HCT116 (cell line): ENCODE data around the gene CAB39. TPM values are rescaled to one million over a fixed set of nuclear protein-coding genes. Genes with fewer than 3 reads are reported as not detected.

Experiments used
- ATAC-seq: fragments of 200-7000 bp; cut with Tn5 transposase; 2 replicates; pipeline ENCODE4 v1.9.1; 2020; ENCODE audit warnings: mild to moderate bottlenecking, moderate library complexity
- BruUV-seq: library from RNA; stranded (reverse); fragments of 400-500 nt; replicated peaks from 2 replicates; lab custom pipeline; 2021; lab: Mats Ljungman, UMichigan
- CTCF ChIA-PET: fragments of 300-600 bp; sonication (Branson Sonifier 250); formaldehyde crosslinking; loops from one replicate; lab custom pipeline; 2021; ENCODE audit warnings: antibody characterized with exemption; lab: Charles Lee
- POLR2A ChIA-PET: fragments of 300-600, 350-600 bp; sonication (Branson Sonifier 250); formaldehyde crosslinking; loops from one replicate; lab custom pipeline; 2021; ENCODE audit warnings: antibody characterized with exemption; lab: Charles Lee
- RAD21 ChIA-PET, 2 experiments: fragments of 300-600 bp; sonication (Branson Sonifier 250); formaldehyde crosslinking; loops; one replicate each; lab custom pipeline; 2023; ENCODE audit warnings: low total read pairs in 2 of 2; ENCODE audit not compliant: uncharacterized antibody in 2 of 2, unreplicated experiment in 2 of 2, low non-redundant PET in 1 of 2; lab: Charles Lee
- DNase-seq: peaks from one replicate; pipeline ENCODE4 v3.0.0-alpha.2; 2010; ENCODE audit warnings: low read depth, low spot score
- H2AFZ ChIP-seq: fragments of 200-600 bp; shearing (Covaris generic), sonication (generic); 2 replicates; pipeline ENCODE4 v1.6.1; 2017; ENCODE audit warnings: low read depth, mixed run types, mixed read lengths, antibody characterized with exemption, low read length; ENCODE audit not compliant: poor library complexity, severe bottlenecking
- H3K27ac ChIP-seq: 2 replicates; pipeline ENCODE4 v1.5.1; 2012; ENCODE audit warnings: low read depth, low read length
- H3K27me3 ChIP-seq: fragments of 200-600 bp; sonication (generic); 2 replicates; pipeline ENCODE4 v1.6.1; 2016; ENCODE audit warnings: mixed run types, low read length, mixed read lengths; ENCODE audit not compliant: insufficient read depth
- H3K36me3 ChIP-seq, 2 experiments: fragments of 200-500 bp in 1 of 2; fragments of 200-600 bp in 1 of 2; sonication (Bioruptor generic) in 1 of 2; sonication (generic) in 1 of 2; 2 replicates each; pipeline versions ENCODE4 v1.5.1 to v1.6.1; 2014 to 2016; ENCODE audit warnings: low read length in 2 of 2, inconsistent platforms in 1 of 2, mixed read lengths in 1 of 2, mixed run types in 1 of 2; ENCODE audit not compliant: insufficient read depth in 2 of 2, control insufficient read depth in 1 of 2
- H3K4me1 ChIP-seq, 2 experiments: fragments of 200-600 bp in 1 of 2; sonication (generic) in 1 of 2; 2 replicates each; pipeline versions ENCODE4 v1.5.1 to v1.6.1; 2012 to 2017; ENCODE audit warnings: low read length in 2 of 2, inconsistent platforms in 1 of 2, mild to moderate bottlenecking in 1 of 2, mixed read lengths in 1 of 2, mixed run types in 1 of 2, moderate library complexity in 1 of 2; ENCODE audit not compliant: insufficient read depth in 2 of 2, control insufficient read depth in 1 of 2
- H3K4me2 ChIP-seq: fragments of 200-600 bp; sonication (generic); 2 replicates; pipeline ENCODE4 v1.6.1; 2017; ENCODE audit warnings: mixed run types, low read length, mixed read lengths
- H3K4me3 ChIP-seq, 2 experiments: fragments of 200-600 bp in 1 of 2; sonication (generic) in 1 of 2; replicated peaks in 1 of 2; 2 replicates each; pipeline ENCODE4 v1.5.1; 2011 to 2016; ENCODE audit warnings: low read length in 2 of 2, control low read depth in 1 of 2, low read depth in 1 of 2, mild to moderate bottlenecking in 1 of 2, mixed read lengths in 1 of 2, mixed run types in 1 of 2
- H3K79me2 ChIP-seq: fragments of 200-600 bp; sonication (generic); 2 replicates; pipeline ENCODE4 v1.6.1; 2017; ENCODE audit warnings: mild to moderate bottlenecking, mixed run types, low read length, moderate library complexity, mixed read lengths; ENCODE audit not compliant: insufficient read depth
- H3K9ac ChIP-seq: fragments of 200-600 bp; sonication (generic); 2 replicates; pipeline ENCODE4 v1.6.1; 2016; ENCODE audit warnings: low read length, mixed read lengths
- H3K9me2 ChIP-seq: fragments of 200-600 bp; sonication (generic), shearing (Covaris generic); 2 replicates; pipeline ENCODE4 v1.6.1; 2017; ENCODE audit warnings: mixed run types, mild to moderate bottlenecking, moderate library complexity; ENCODE audit not compliant: insufficient read depth
- H3K9me3 ChIP-seq, 2 experiments: fragments of 200-500 bp in 1 of 2; fragments of 200-600 bp in 1 of 2; sonication (Bioruptor generic) in 1 of 2; sonication (generic) in 1 of 2; 2 replicates each; pipeline ENCODE4 v1.6.1; 2014 to 2017; ENCODE audit warnings: low read length in 2 of 2, mixed read lengths in 2 of 2, inconsistent platforms in 1 of 2, low read depth in 1 of 2, mild to moderate bottlenecking in 1 of 2, mixed run types in 1 of 2, moderate library complexity in 1 of 2; ENCODE audit not compliant: control insufficient read depth in 1 of 2, insufficient read depth in 1 of 2
- H4K20me1 ChIP-seq: fragments of 200-600 bp; sonication (generic), shearing (Covaris generic); 2 replicates; pipeline ENCODE4 v1.6.1; 2017; ENCODE audit warnings: mixed run types, mild to moderate bottlenecking, moderate library complexity; ENCODE audit not compliant: insufficient read depth
- CBX3 ChIP-seq: IDR thresholded peaks from 2 replicates; pipeline ENCODE4 v1.6.1; 2012; ENCODE audit warnings: low read depth
- CEBPB ChIP-seq: IDR thresholded peaks from 2 replicates; pipeline ENCODE4 v1.6.1; 2012; ENCODE audit warnings: low read depth
- FOSL1 ChIP-seq: IDR thresholded peaks from 2 replicates; pipeline ENCODE4 v1.6.1; 2012; ENCODE audit warnings: low read depth
- JUND ChIP-seq: IDR thresholded peaks from 2 replicates; pipeline ENCODE4 v1.6.1; 2012
- POLR2A ChIP-seq: IDR thresholded peaks from 2 replicates; pipeline ENCODE4 v1.7.0; 2011; ENCODE audit warnings: borderline replicate concordance; ENCODE audit not compliant: insufficient read depth, insufficient read length; ENCODE audit errors: extremely low read depth
- POLR2AphosphoS5 ChIP-seq: IDR thresholded peaks from 2 replicates; pipeline ENCODE4 v1.6.1; 2011; ENCODE audit warnings: mild to moderate bottlenecking, low read depth, low read length, moderate library complexity
- SIN3A ChIP-seq: IDR thresholded peaks from 2 replicates; pipeline ENCODE4 v1.6.1; 2012; ENCODE audit warnings: low read depth
- SRF ChIP-seq: IDR thresholded peaks from 2 replicates; pipeline ENCODE4 v1.6.1; 2012; ENCODE audit warnings: low read depth
- ZBTB33 ChIP-seq: IDR thresholded peaks from 2 replicates; pipeline ENCODE4 v1.6.1; 2011; ENCODE audit warnings: mild to moderate bottlenecking, low read length, moderate library complexity; ENCODE audit not compliant: insufficient replicate concordance; ENCODE audit errors: extremely low read depth
- ZNF274 ChIP-seq: fragments of 200-500 bp; sonication (Bioruptor generic); IDR thresholded peaks from 2 replicates; pipeline ENCODE4 v1.6.1; 2014; ENCODE audit warnings: mild to moderate bottlenecking, low read depth, low read length, inconsistent platforms
- intact Hi-C: fragments of 100-400 bp; cut with micrococcal nuclease; formaldehyde crosslinking; loops from 2 replicates; pipeline ENCODE4 v1.10.0; 2022
- total RNA-seq: library from RNA; stranded (reverse); gene quantifications from one replicate; pipeline ENCODE4 v1.2.1, GENCODE V29; 2021; ENCODE audit not compliant: unreplicated experiment
- TF ChIP-seq, protein P1 (sequence below), 3 experiments: fragments of 200-600 bp in 1 of 3; sonication (generic) in 1 of 3; IDR thresholded peaks in 2 of 3; conservative IDR thresholded peaks in 1 of 3; 2 replicates each; pipeline ENCODE4 v1.5.1; 2012 to 2017; ENCODE audit warnings: low read depth in 2 of 3, low read length in 2 of 3, antibody characterized with exemption in 1 of 3, borderline replicate concordance in 1 of 3, control low read depth in 1 of 3, mild to moderate bottlenecking in 1 of 3, mixed read lengths in 1 of 3, mixed run types in 1 of 3, moderate library complexity in 1 of 3; ENCODE audit not compliant: insufficient read depth in 1 of 3
- TF ChIP-seq, protein P2 (sequence below): IDR thresholded peaks from 2 replicates; pipeline ENCODE4 v1.6.1; 2012
- TF ChIP-seq, protein P3 (sequence below): IDR thresholded peaks from 2 replicates; pipeline ENCODE4 v1.6.1; 2012

CAB39 gene
- total RNA-seq, 1 experiment from 2014 or later: 63.6 TPM

GRCh38 chr2:230714136-230714480 lies 1.5 kb downstream of the CAB39 start:
- intact Hi-C loops: loop anchor here (5.0 to 10.0 kb wide), 2 partner anchors 99 to 392 kb away; no protein-coding TSS in a partner anchor
- Histone ChIP-seq H3K9ac (peak overlapping the region; percentile 82), H2AFZ (no peak overlapping the region), H3K79me2 (peaks cover 63% of the 10 kb centered on the region), H3K4me1 (peaks cover 15 to 28% of the 10 kb centered on the region in 2 experiments; a peak in 3 of 4 replicates), H3K4me3 (peak overlapping the region; percentile 68 to 85), H3K27ac (peak overlapping the region; percentile 77), H3K9me3 (no peaks in the 10 kb centered on the region), H3K4me2 (peak overlapping the region; percentile 93), H4K20me1 (peaks cover 9% of the 10 kb centered on the region; the same call in 1 of the 2 replicates), H3K9me2 (no peaks in the 10 kb centered on the region), H3K27me3 (no peaks in the 10 kb centered on the region), H3K36me3 (peaks cover 0 to 2% of the 10 kb centered on the region in 2 experiments; a peak in 1 of 4 replicates)
- ChIA-PET RAD21 (no interaction called here), CTCF (interaction anchor here (1.5 to 2.1 kb wide), 2 partner anchors 48 to 84 kb away, joined by 5 to 8 read pairs; no protein-coding TSS in a partner anchor), POLR2A (interaction anchor here (0.9 kb wide), 1 partner anchor 9 kb away, joined by 3 read pairs; no protein-coding TSS in a partner anchor)
- TF ChIP-seq CBX3 (no peak), ZBTB33 (no peak), FOSL1 (no peak), JUND (0 out of 2 replicates have a peak, but pooled peaks have one; percentile 31), POLR2A (no peak), SRF (no peak), CEBPB (no peak), SIN3A (peak; percentile 33; the same call in 1 of the 2 replicates), POLR2AphosphoS5 (no peak), ZNF274 (no peak)
- TF ChIP-seq, protein P1, sequence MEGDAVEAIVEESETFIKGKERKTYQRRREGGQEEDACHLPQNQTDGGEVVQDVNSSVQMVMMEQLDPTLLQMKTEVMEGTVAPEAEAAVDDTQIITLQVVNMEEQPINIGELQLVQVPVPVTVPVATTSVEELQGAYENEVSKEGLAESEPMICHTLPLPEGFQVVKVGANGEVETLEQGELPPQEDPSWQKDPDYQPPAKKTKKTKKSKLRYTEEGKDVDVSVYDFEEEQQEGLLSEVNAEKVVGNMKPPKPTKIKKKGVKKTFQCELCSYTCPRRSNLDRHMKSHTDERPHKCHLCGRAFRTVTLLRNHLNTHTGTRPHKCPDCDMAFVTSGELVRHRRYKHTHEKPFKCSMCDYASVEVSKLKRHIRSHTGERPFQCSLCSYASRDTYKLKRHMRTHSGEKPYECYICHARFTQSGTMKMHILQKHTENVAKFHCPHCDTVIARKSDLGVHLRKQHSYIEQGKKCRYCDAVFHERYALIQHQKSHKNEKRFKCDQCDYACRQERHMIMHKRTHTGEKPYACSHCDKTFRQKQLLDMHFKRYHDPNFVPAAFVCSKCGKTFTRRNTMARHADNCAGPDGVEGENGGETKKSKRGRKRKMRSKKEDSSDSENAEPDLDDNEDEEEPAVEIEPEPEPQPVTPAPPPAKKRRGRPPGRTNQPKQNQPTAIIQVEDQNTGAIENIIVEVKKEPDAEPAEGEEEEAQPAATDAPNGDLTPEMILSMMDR (IDR thresholded peaks at IDR 0.05 in 2 of 3, conservative IDR thresholded peaks at IDR 0.05 in 1 of 3; ENCODE audit: borderline replicate concordance in 1 of 3, insufficient read depth in 1 of 3, low read depth in 2 of 3, low read length in 2 of 3): no peak
- TF ChIP-seq, protein P2, sequence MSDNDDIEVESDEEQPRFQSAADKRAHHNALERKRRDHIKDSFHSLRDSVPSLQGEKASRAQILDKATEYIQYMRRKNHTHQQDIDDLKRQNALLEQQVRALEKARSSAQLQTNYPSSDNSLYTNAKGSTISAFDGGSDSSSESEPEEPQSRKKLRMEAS: no peak
- TF ChIP-seq, protein P3, sequence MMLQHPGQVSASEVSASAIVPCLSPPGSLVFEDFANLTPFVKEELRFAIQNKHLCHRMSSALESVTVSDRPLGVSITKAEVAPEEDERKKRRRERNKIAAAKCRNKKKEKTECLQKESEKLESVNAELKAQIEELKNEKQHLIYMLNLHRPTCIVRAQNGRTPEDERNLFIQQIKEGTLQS: no peak
- DNase-seq: no peak
- TSS peak; percentile 54 for BruUV-seq
- no peak for ATAC-seq
